GM12874 (cell line): ENCODE data around the gene GPR4.

Experiments
- CTCF ChIP-seq: IDR thresholded peaks from 2 replicates; pipeline ENCODE4 v1.5.1; 2011; ENCODE audit warnings: low read depth, mild to moderate bottlenecking, control low read depth, low read length, moderate library complexity; ENCODE audit not compliant: insufficient read depth

GPR4 gene

GRCh38 chr19:45590300-45591003 is 11.6 kb downstream of the GPR4 start:
- TF ChIP-seq CTCF = no peak

GRCh38 chr19:45589768-45590167 is 12.2 kb downstream of the GPR4 start:
- TF ChIP-seq CTCF = no peak

- TF ChIP-seq CTCF = no peak
Observed at GRCh38 chr19:45587873-45588272, 14.1 kb downstream of the GPR4 start.

- TF ChIP-seq CTCF = no peak
Observed at GRCh38 chr19:45585158-45585577, 16.8 kb downstream of the GPR4 start.

GRCh38 chr19:45584332-45585157 is 17.5 kb downstream of the GPR4 start, which contains the start of gene OPA3:
TSS of gene OPA3 (minus strand) at chr19:45584802. CDS start at chr19:45584764, 38 bp downstream.
- no peak for TF ChIP-seq CTCF

- TF ChIP-seq CTCF = no peak
Observed at GRCh38 chr19:45581576-45581975, 20.4 kb downstream of the GPR4 start.

- TF ChIP-seq CTCF = no peak
Observed at GRCh38 chr19:45578861-45579260, 23.2 kb downstream of the GPR4 start.
